ENCODE measurements around the gene ITGAL.

DNA sequence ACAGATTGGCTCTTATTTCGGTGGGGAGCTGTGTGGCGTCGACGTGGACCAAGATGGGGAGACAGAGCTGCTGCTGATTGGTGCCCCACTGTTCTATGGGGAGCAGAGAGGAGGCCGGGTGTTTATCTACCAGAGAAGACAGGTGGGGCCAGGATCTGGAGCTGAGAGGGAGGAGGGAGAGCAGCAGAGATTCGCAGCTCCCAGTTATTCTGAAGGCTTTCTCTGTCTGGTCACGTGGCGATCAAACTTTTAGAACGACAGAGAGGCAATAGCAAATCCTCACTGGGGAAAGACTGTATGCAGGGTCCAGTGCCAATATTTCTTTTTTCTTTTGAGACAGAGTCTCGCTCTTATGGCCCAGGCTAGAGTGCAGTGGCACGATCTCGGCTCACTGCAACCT is 22.2 kb downstream of the ITGAL start:
- TF ChIP-seq CTCF (IDR thresholded peaks at IDR 0.05) (no peak), POLR2A (IDR thresholded peaks at IDR 0.05) (no peak)
